Caco-2 (cell line): ENCODE measurements around the gene FER. TPM values are rescaled to one million over a fixed set of nuclear protein-coding genes. Genes with fewer than 3 reads are reported as not detected.

Experiments used
- BruUV-seq: library from RNA; stranded (reverse); fragments of 400-500 nt; replicated peaks from 2 replicates; lab custom pipeline; 2021; lab: Mats Ljungman, UMichigan
- CTCF ChIA-PET: fragments of 300-600 bp; sonication (Branson Sonifier 250); formaldehyde crosslinking; loops from one replicate; lab custom pipeline; 2022; ENCODE audit warnings: antibody characterized with exemption; lab: Charles Lee
- POLR2A ChIA-PET: fragments of 300-600 bp; sonication (Branson Sonifier 250); formaldehyde crosslinking; loops from one replicate; lab custom pipeline; 2022; ENCODE audit warnings: antibody characterized with exemption; lab: Charles Lee
- DNase-seq, 2 experiments: peaks; one replicate each; pipeline versions ENCODE4 v3.0.0 to v3.0.0-alpha.2; 2020 to 2022
- H3K27me3 ChIP-seq: replicated peaks from 2 replicates; pipeline ENCODE4 v1.6.0; 2011; ENCODE audit warnings: low read length; ENCODE audit not compliant: control insufficient read depth, insufficient read depth
- H3K36me3 ChIP-seq: 2 replicates; pipeline ENCODE4 v1.5.1; 2011; ENCODE audit warnings: low read length; ENCODE audit not compliant: control insufficient read depth, insufficient read depth
- H3K4me1 ChIP-seq: fragments of 250-450 bp; sonication (Bioruptor Pico); 2 replicates; pipeline ENCODE4 v1.5.1; 2020; ENCODE audit warnings: mild to moderate bottlenecking
- H3K4me3 ChIP-seq: 2 replicates; pipeline ENCODE4 v1.5.1; 2011; ENCODE audit warnings: low read depth, mild to moderate bottlenecking, control low read depth, low read length
- H3K9me3 ChIP-seq: fragments of 250-450 bp; sonication (Bioruptor Pico); 2 replicates; pipeline ENCODE4 v1.5.1; 2020; ENCODE audit warnings: mild to moderate bottlenecking, moderate library complexity
- H3K27ac Mint-ChIP-seq: one replicate; pipeline ENCODE4 v1.8.0; 2022; ENCODE audit warnings: mixed read lengths; ENCODE audit not compliant: unreplicated experiment
- H3K27me3 Mint-ChIP-seq: one replicate; pipeline ENCODE4 v1.8.0; 2022; ENCODE audit warnings: mixed read lengths; ENCODE audit not compliant: insufficient read depth, unreplicated experiment
- H3K36me3 Mint-ChIP-seq: one replicate; pipeline ENCODE4 v1.8.0; 2022; ENCODE audit warnings: mild to moderate bottlenecking, mixed read lengths; ENCODE audit not compliant: insufficient read depth, unreplicated experiment
- H3K4me1 Mint-ChIP-seq: one replicate; pipeline ENCODE4 v1.8.0; 2022; ENCODE audit warnings: low read depth, mixed read lengths; ENCODE audit not compliant: unreplicated experiment
- H3K4me3 Mint-ChIP-seq: one replicate; pipeline ENCODE4 v1.8.0; 2022; ENCODE audit warnings: mild to moderate bottlenecking, moderate library complexity, mixed read lengths; ENCODE audit not compliant: unreplicated experiment
- H3K9me3 Mint-ChIP-seq: one replicate; pipeline ENCODE4 v1.8.0; 2022; ENCODE audit warnings: mixed read lengths; ENCODE audit not compliant: unreplicated experiment
- intact Hi-C: fragments of 100-400 bp; cut with micrococcal nuclease; formaldehyde crosslinking; loops from one replicate; pipeline ENCODE4 v1.10.0; 2022; ENCODE audit not compliant: unreplicated experiment
- total RNA-seq: library from RNA; stranded (reverse); gene quantifications from 2 replicates; pipeline ENCODE4 v1.2.3, GENCODE V29; 2022
- TF ChIP-seq, protein P1 (sequence below), 2 experiments: fragments of 200-600 bp in 1 of 2; IDR thresholded peaks; 1 replicate in 1 of 2; 2 replicates in 1 of 2; pipeline versions ENCODE4 v1.5.1 to v1.8.0; 2011 to 2022; ENCODE audit warnings: antibody characterized with exemption in 1 of 2, control low read depth in 1 of 2, inconsistent platforms in 1 of 2, low read depth in 1 of 2, low read length in 1 of 2, mild to moderate bottlenecking in 1 of 2, moderate library complexity in 1 of 2; ENCODE audit not compliant: insufficient read depth in 1 of 2, severe bottlenecking in 1 of 2, unreplicated experiment in 1 of 2

The FER gene
- total RNA-seq, 1 experiment from 2014 or later: 43.1 TPM

DNA sequence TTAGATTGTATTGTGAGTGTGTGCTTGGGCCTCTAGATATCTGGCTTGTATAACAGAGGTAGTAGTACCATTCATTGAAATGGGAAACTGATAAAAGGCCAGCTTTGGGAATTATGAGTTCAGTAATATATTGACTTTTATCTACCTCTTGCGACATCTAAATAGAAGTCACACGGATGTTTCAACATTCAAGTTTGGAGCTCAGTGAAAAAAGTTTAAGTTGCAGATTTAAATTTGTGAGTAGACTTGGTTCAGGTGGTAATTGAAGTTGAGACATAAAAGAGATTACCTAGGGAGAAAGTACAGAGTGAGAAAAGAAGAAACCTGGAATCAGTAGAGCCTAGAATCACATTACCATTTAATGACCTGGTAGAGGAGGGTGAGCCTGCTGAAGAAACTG, 189.5 kb downstream of the FER start:
- ChIA-PET POLR2A (no interaction called here), CTCF (no interaction called here)
- no TSS peak for BruUV-seq
- Mint-ChIP-seq H3K36me3 (peaks cover 8% of the 10 kb centered on the region), H3K27ac (no peak overlapping the region), H3K4me3 (no peak overlapping the region), H3K27me3 (no peaks in the 10 kb centered on the region), H3K9me3 (no peaks in the 10 kb centered on the region), H3K4me1 (no peaks in the 10 kb centered on the region)
- Histone ChIP-seq H3K9me3 (no peaks in the 10 kb centered on the region), H3K27me3 (no peaks in the 10 kb centered on the region), H3K4me3 (no peak overlapping the region), H3K4me1 (no peaks in the 10 kb centered on the region), H3K36me3 (no peaks in the 10 kb centered on the region)
- intact Hi-C loops: no loop called here
- DNase-seq: no peak
- TF ChIP-seq, protein P1, sequence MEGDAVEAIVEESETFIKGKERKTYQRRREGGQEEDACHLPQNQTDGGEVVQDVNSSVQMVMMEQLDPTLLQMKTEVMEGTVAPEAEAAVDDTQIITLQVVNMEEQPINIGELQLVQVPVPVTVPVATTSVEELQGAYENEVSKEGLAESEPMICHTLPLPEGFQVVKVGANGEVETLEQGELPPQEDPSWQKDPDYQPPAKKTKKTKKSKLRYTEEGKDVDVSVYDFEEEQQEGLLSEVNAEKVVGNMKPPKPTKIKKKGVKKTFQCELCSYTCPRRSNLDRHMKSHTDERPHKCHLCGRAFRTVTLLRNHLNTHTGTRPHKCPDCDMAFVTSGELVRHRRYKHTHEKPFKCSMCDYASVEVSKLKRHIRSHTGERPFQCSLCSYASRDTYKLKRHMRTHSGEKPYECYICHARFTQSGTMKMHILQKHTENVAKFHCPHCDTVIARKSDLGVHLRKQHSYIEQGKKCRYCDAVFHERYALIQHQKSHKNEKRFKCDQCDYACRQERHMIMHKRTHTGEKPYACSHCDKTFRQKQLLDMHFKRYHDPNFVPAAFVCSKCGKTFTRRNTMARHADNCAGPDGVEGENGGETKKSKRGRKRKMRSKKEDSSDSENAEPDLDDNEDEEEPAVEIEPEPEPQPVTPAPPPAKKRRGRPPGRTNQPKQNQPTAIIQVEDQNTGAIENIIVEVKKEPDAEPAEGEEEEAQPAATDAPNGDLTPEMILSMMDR (IDR thresholded peaks at IDR 0.05; ENCODE audit: insufficient read depth in 1 of 2, low read depth in 1 of 2, low read length in 1 of 2, severe bottlenecking in 1 of 2, unreplicated experiment in 1 of 2): no peak

DNA sequence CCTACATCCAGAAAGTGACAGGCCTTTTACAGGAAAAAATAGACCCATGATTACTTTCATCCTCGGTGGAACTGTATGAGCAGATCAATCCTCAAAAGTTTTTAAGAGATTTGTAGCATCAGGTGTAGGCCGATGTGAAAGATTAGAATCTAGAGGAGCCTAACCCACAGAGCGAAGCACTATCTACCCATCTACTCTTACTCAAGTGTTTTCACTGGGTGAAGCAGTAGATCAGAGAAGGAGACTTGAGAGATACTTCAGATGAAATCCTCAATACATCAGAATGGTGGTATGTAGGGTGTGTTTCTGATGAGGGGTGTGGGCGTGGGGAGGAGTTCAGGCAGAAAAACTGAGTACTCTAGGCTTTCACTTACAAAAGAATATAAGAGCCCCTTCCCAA, 192.8 kb downstream of the FER start:
- no peak for DNase-seq
- Histone ChIP-seq H3K4me3 (no peak overlapping the region), H3K9me3 (no peaks in the 10 kb centered on the region), H3K27me3 (no peaks in the 10 kb centered on the region), H3K36me3 (no peaks in the 10 kb centered on the region), H3K4me1 (no peaks in the 10 kb centered on the region)
- H3K4me1 Mint-ChIP-seq: no peaks in the 10 kb centered on the region
- no peaks in the 10 kb centered on the region for H3K27me3 Mint-ChIP-seq
- no TSS peak for BruUV-seq
- TF ChIP-seq, protein P1 (IDR thresholded peaks at IDR 0.05; ENCODE audit: insufficient read depth in 1 of 2, low read depth in 1 of 2, low read length in 1 of 2, severe bottlenecking in 1 of 2, unreplicated experiment in 1 of 2): no peak
- POLR2A ChIA-PET: no interaction called here
- H3K27ac Mint-ChIP-seq: no peak overlapping the region
- H3K4me3 Mint-ChIP-seq: no peak overlapping the region
- intact Hi-C loops: no loop called here
- no peaks in the 10 kb centered on the region for H3K9me3 Mint-ChIP-seq
- CTCF ChIA-PET: no interaction called here
- no peaks in the 10 kb centered on the region for H3K36me3 Mint-ChIP-seq

DNA sequence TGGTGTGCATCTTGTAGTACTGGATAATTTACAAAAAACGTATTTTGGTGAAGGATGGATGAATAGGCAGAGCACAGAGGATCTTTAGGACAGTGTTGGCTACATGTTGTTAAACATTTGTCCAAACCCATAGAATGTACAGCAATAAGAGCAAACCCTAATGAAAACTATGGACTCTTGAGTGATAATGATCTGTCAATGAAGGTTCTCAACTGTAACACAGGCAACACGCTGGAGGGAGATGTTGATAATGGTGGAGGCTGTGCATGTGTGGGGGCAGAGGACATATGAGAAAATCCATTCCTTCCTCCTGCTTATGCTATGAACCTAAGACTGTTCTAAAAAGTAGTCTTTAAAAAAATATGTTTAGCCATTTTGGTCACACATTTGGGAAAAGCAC, 194.0 kb downstream of the FER start:
- no TSS peak for BruUV-seq
- POLR2A ChIA-PET: no interaction called here
- no peaks in the 10 kb centered on the region for H3K4me1 ChIP-seq

More for the DNA sequence above, 194.0 kb downstream of the FER start:
- no peaks in the 10 kb centered on the region for H3K36me3 Mint-ChIP-seq
- no peaks in the 10 kb centered on the region for H3K27me3 ChIP-seq
- CTCF ChIA-PET: no interaction called here
- no peaks in the 10 kb centered on the region for H3K4me1 Mint-ChIP-seq
- H3K9me3 ChIP-seq: no peaks in the 10 kb centered on the region
- H3K27ac Mint-ChIP-seq: no peak overlapping the region
- no peaks in the 10 kb centered on the region for H3K36me3 ChIP-seq
- intact Hi-C loops: no loop called here
- H3K9me3 Mint-ChIP-seq: no peaks in the 10 kb centered on the region
- no peak overlapping the region for H3K4me3 Mint-ChIP-seq
- H3K27me3 Mint-ChIP-seq: no peaks in the 10 kb centered on the region
- TF ChIP-seq, protein P1 (IDR thresholded peaks at IDR 0.05; ENCODE audit: insufficient read depth in 1 of 2, low read depth in 1 of 2, low read length in 1 of 2, severe bottlenecking in 1 of 2, unreplicated experiment in 1 of 2): no peak
- no peak for DNase-seq
- no peak overlapping the region for H3K4me3 ChIP-seq
